GM12878 (cell line): ENCODE measurements around the gene MBNL1.

Source experiments
- IKZF1 ChIP-seq: fragments of 450-650 bp; conservative IDR thresholded peaks from 2 replicates; pipeline ENCODE4 v1.6.1; 2017; ENCODE audit warnings: antibody characterized with exemption, mild to moderate bottlenecking
- NFIC ChIP-seq: IDR thresholded peaks from 2 replicates; pipeline ENCODE4 v1.6.1; 2012; ENCODE audit warnings: low read depth, mild to moderate bottlenecking, inconsistent platforms, low read length, moderate library complexity
- POLR2A ChIP-seq: IDR thresholded peaks from 2 replicates; pipeline ENCODE4 v1.6.1; 2011; ENCODE audit warnings: low read depth, mild to moderate bottlenecking, low read length
- RCOR1 ChIP-seq: conservative IDR thresholded peaks from 2 replicates; pipeline ENCODE4 v1.6.1; 2012; ENCODE audit warnings: low read depth, low read length, improper control_type of control experiment
- SRF ChIP-seq, 2 experiments: IDR thresholded peaks; 2 replicates each; pipeline ENCODE4 v1.6.1; 2011; ENCODE audit warnings: low read depth in 2 of 2, low read length in 2 of 2, mild to moderate bottlenecking in 1 of 2, moderate library complexity in 1 of 2
- TF ChIP-seq, protein P1 (sequence below): IDR thresholded peaks from 2 replicates; pipeline ENCODE4 v1.6.1; 2012; ENCODE audit warnings: mild to moderate bottlenecking, low read depth, low read length
- TF ChIP-seq, protein P2 (sequence below), 3 experiments: IDR thresholded peaks in 2 of 3; conservative IDR thresholded peaks in 1 of 3; 2 replicates each; pipeline ENCODE4 v1.5.1; 2011; ENCODE audit warnings: low read depth in 3 of 3, low read length in 3 of 3, mild to moderate bottlenecking in 3 of 3, control low read depth in 2 of 3, moderate library complexity in 2 of 3, inconsistent platforms in 1 of 3, mixed read lengths in 1 of 3; ENCODE audit not compliant: control insufficient read depth in 2 of 3, insufficient read depth in 1 of 3; ENCODE audit errors: extremely low read depth in 1 of 3

DNA sequence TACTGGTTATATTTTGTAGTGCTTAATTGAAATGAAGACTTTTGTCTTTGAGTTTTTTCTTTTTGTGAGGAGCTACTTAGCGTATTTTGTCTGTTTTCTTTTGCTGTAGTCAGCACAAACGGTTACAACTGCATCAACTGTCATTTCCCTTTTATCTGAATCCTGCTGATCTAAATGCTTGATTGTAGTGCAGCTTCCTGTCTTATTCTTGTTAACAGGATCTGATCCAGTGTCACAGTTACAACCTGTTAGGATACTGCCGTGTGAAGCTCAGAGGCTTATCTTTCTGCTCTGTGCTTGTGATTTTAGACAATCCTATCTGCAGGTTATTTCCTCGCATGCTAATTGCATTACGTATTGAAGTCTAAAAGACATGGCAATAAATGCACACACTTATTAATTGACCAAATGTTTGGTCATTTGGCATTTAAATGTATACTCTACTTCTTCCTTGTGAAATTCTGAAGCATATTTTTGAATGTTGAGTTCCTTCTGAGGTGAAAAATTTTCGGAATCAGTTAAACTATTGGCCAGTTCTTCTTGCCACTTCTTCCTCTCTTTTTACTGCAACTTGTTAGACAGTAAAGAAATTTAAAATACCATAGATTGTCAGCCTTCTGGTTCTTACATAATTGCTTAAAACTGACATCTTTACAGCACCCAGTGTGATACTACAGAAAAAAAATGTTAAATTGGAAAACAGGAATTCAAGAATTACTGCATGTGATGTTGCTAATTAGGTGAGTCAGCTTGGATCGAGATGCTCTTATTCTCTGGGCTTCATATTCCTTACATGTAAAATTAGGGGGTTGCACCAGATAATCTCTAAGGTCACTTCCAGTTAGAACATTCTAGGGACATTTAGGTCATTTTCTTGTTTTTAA, 168.2 kb downstream of the MBNL1 start:
- TF ChIP-seq, protein P1, sequence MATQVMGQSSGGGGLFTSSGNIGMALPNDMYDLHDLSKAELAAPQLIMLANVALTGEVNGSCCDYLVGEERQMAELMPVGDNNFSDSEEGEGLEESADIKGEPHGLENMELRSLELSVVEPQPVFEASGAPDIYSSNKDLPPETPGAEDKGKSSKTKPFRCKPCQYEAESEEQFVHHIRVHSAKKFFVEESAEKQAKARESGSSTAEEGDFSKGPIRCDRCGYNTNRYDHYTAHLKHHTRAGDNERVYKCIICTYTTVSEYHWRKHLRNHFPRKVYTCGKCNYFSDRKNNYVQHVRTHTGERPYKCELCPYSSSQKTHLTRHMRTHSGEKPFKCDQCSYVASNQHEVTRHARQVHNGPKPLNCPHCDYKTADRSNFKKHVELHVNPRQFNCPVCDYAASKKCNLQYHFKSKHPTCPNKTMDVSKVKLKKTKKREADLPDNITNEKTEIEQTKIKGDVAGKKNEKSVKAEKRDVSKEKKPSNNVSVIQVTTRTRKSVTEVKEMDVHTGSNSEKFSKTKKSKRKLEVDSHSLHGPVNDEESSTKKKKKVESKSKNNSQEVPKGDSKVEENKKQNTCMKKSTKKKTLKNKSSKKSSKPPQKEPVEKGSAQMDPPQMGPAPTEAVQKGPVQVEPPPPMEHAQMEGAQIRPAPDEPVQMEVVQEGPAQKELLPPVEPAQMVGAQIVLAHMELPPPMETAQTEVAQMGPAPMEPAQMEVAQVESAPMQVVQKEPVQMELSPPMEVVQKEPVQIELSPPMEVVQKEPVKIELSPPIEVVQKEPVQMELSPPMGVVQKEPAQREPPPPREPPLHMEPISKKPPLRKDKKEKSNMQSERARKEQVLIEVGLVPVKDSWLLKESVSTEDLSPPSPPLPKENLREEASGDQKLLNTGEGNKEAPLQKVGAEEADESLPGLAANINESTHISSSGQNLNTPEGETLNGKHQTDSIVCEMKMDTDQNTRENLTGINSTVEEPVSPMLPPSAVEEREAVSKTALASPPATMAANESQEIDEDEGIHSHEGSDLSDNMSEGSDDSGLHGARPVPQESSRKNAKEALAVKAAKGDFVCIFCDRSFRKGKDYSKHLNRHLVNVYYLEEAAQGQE: no peak
- TF ChIP-seq NFIC (no peak), IKZF1 (no peak), POLR2A (no peak), SRF (IDR thresholded peaks at IDR 0.05; ENCODE audit: low read depth in 2 of 2, low read length in 2 of 2) (no peak), RCOR1 (no peak)
- TF ChIP-seq, protein P2, sequence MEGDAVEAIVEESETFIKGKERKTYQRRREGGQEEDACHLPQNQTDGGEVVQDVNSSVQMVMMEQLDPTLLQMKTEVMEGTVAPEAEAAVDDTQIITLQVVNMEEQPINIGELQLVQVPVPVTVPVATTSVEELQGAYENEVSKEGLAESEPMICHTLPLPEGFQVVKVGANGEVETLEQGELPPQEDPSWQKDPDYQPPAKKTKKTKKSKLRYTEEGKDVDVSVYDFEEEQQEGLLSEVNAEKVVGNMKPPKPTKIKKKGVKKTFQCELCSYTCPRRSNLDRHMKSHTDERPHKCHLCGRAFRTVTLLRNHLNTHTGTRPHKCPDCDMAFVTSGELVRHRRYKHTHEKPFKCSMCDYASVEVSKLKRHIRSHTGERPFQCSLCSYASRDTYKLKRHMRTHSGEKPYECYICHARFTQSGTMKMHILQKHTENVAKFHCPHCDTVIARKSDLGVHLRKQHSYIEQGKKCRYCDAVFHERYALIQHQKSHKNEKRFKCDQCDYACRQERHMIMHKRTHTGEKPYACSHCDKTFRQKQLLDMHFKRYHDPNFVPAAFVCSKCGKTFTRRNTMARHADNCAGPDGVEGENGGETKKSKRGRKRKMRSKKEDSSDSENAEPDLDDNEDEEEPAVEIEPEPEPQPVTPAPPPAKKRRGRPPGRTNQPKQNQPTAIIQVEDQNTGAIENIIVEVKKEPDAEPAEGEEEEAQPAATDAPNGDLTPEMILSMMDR (IDR thresholded peaks at IDR 0.05 in 2 of 3, conservative IDR thresholded peaks at IDR 0.05 in 1 of 3; ENCODE audit: control insufficient read depth in 2 of 3, extremely low read depth in 1 of 3, insufficient read depth in 1 of 3, low read depth in 3 of 3, low read length in 3 of 3): no peak
